HG02943 (cell line): Measurements from ENCODE around the gene MYO10.

ENCODE experiments used
- ATAC-seq: cut with Tn5 transposase; IDR thresholded peaks from one replicate; pipeline ENCODE4 v1.9.1; 2021; ENCODE audit warnings: mild to moderate bottlenecking, low read depth, moderate library complexity; ENCODE audit not compliant: unreplicated experiment

MYO10 gene

DNA sequence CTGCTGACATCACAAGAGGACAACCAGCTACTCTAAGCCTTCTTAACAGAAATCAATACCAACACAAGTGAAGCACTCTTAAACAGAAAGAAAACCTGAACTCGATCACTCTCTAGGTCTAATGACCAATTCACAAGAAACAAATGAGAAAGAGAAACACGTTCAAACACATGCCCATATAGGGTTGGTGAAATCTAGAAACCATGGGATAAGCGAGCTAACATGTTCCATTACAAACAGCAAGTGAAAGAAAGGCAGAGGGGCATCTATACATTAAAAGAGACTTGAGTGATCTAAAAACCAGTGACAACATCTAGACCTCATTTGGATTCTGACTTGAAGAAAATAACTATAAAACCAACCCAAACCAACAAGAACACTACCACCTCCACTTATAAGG, 244.4 kb downstream of the MYO10 start:
- ATAC-seq = no peak

GRCh38 chr5:16690243-16690852, 245.7 kb downstream of the MYO10 start:
- no peak for ATAC-seq

GRCh38 chr5:16687898-16688297, 248.2 kb downstream of the MYO10 start:
- ATAC-seq = no peak

DNA sequence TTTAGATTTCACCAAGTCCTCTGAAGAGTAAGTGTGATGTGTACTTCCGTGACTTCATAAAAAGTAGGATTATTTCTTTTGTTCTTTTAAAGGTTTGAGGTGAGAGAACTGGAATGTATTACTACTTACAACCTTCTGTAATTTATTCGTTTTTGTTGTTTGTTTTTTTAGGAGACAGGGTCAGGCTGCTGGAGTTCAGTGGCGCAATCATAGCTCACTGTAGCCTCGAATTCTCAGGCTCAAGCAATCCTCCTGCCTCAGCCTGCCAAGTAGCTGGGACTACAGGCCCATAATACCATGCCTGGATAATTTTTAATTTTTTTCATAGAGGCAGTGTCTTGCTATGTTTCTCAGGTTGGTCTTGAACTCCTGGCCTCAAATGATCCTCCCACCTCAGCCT, 251.0 kb downstream of the MYO10 start:
- no peak for ATAC-seq

- ATAC-seq = no peak
These were observed 254.2 kb downstream of the MYO10 start for GRCh38 chr5:16681876-16682275.

- ATAC-seq = no peak
These were observed 256.2 kb downstream of the MYO10 start for GRCh38 chr5:16679863-16680262.

DNA sequence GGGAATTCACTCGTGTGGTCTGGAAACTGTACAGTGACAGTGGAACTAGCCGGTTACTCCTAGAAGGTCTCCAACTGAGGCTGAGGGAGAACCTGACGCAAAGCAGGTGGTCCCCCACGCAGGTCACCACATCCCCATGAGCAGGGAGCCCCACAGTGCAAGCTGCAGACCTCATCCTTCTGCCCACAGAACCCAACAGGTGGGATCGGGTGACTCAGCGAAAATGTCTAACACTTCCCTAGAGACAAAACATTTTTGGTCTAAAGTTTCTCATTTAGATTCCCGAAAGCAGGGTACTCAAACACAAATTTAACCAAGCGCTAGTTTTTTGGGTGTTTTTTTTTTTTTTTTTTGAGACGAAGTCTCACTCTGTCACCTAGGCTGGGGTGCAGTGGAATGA, 256.9 kb downstream of the MYO10 start:
- no peak for ATAC-seq

DNA sequence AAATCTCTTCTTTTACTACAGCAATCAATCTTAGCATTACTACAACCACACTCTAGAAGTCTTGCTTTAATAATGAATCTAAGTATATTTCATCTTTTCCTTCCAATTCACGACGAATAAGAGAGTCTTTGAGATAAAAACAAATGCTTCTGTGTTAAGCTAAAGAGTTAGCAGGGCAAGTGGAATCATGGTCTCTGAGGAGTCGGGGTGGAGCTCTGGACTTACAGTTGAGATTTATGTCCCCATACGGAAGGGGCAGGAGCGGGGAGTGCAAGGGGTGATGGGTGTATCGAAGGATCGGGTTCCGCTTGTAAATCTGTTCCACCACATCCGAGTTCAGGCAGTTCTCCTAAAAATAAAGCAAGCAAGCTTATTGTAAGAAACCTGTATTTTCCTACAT, 260.3 kb downstream of the MYO10 start:
- no peak for ATAC-seq

DNA sequence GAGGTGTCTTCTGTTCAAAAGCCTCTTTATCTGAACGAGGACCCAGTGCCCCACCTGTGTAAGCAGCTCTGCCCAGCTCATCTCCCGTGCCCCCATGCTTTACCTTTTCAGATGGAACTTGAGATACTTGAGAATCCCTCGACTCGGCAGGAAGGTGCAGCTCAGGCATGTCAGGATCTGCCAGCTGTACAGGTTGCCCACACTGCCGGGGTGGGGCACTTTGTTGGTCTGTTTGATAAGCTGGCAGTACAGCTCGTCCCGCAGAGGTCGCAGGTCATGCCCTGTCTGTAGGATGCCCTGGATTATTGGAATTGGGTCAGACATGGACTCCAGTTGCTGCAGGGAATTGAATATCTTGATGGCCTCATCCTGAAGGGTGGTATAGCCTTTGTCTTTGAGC, 261.3 kb downstream of the MYO10 start:
- no peak for ATAC-seq

- ATAC-seq = no peak
These were observed 262.6 kb downstream of the MYO10 start for GRCh38 chr5:16673241-16674201.

- ATAC-seq = no peak
These were observed 264.9 kb downstream of the MYO10 start for GRCh38 chr5:16671208-16671607.

- ATAC-seq = no peak
These were observed 266.3 kb downstream of the MYO10 start for GRCh38 chr5:16669776-16670175.

GRCh38 chr5:16668631-16669030, 267.5 kb downstream of the MYO10 start:
- no peak for ATAC-seq

DNA sequence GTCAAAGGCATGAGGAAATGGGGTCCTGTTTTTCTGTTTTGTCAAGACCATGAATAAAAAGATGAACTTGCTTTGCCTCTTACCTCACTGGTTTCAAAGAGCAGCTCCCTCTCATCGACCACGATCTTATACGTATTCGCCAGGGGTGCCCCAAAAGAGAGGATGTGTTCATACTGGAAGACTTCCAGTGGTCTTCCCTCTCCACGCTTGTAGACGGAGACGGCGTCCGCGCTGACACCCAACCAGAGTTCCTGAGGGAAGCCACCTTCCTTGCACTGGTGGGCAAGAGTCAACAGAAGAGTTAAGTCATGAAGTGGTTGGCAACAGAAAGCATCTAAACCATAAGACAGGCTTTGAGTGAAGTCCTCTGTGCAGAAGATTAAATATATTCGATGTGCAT, 267.9 kb downstream of the MYO10 start:
- ATAC-seq = no peak

DNA sequence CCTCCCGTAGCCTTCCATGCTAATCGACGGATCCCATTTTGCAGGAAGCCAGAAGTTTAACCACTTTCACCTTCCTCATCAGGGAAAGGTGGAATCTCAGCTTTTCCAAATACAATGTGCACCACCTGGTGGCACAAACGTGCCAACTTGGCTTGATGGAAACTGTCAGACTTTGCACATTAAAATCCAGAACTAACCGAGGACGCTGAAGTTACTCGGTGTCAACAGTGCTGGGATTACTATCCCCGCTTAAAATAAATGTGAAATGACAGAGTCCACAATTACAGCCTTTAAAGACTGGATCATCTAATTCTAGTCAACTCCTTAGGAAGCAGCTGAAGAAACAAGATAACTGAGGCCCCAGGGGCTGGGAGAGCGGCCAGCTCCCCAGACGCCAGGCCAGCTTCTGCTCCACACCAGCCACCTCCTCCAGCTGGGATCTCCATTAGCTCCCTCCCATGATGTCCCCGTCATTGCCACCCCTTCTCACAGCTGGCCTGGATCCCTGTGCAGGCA, 269.1 kb downstream of the MYO10 start:
- no peak for ATAC-seq

GRCh38 chr5:16666130-16666882, 269.8 kb downstream of the MYO10 start:
- no peak for ATAC-seq

GRCh38 chr5:16665601-16666000, 270.5 kb downstream of the MYO10 start:
- ATAC-seq = no peak

DNA sequence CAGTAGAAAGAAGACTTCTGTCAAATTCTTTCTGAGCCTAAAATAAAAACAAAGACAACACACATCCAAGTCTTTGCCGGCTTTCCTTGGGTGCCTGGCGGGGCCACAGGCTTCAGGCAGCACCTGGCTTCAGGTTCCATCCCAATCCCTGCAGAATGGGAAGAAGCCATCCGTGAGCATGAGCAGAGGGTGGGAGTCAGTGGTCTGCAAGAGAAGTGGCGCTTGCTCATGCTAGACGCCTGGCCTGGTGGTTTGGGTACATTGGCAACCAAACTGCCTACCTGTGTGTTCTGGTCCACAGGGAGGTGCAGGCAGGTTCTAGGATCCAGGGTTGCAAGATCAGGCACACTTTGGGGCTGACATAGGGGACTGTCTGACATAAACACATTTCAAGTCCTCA, 271.7 kb downstream of the MYO10 start:
- no peak for ATAC-seq

DNA sequence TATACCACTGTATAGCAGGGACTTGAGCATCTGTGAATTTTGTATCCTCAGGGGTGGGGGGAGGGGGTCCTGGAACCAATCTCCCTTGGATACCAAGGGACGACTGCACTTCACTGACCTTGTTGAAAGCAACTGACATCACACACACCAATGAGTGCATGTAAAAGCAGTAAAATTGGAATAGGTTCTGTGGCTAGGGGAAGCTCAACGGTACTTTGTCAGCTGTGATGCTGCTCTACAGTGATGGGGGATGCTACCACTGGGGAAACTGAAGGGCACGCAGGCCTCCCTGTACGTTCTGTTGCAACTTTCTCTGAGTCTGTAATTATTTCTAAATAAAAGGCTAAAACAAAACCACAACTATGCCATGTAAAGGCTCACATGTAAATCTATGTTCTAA, 272.2 kb downstream of the MYO10 start:
- ATAC-seq = no peak

GRCh38 chr5:16661713-16662112, 274.4 kb downstream of the MYO10 start:
- no peak for ATAC-seq

DNA sequence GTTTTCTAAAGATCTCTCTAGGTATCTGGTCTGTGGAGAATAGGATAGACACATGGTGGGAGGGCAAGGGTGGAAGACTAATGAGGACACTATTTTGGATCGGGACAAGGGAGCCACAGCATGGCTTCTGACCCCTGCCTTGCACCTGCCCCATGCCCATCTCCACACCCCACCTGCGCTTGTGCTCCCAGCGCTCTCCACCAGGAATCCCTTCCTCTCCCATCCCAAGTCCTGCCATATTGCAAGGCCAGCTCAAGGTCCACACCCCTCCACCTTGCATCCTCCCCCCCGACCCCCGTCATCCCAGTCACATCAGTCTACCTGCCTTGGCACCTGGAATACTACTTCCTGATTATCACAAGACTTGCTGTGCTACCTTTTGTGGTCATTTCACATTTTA, 275.1 kb downstream of the MYO10 start:
- no peak for ATAC-seq
